Measurements from ENCODE around the gene COA8. TPM values are rescaled to one million over a fixed set of nuclear protein-coding genes. Genes with fewer than 3 reads are reported as not detected.

COA8 gene
- total and polyA plus RNA-seq, 2 of the 13 experiments (the other 11 are each of a cell fraction or from before 2014, with no cell fraction given), result 10.9 to 25.1 TPM

- TF ChIP-seq NR2F1 (CRISPR knock-in tag; IDR thresholded peaks at IDR 0.05), result no peak
- TF ChIP-seq ZNF629 (CRISPR knock-in tag; conservative IDR thresholded peaks at IDR 0.05), result no peak
- TF ChIP-seq ZBTB4 (CRISPR knock-in tag; IDR thresholded peaks at IDR 0.05; ENCODE audit: borderline replicate concordance), result peak; percentile 75; the same call in 1 of the 2 replicates
- TF ChIP-seq CEBPB (IDR thresholded peaks at IDR 0.05; ENCODE audit: borderline replicate concordance, low read depth, low read length), result no peak
- peak; percentile 23; the same call in 1 of the 2 replicates for TF ChIP-seq ZNF563 (CRISPR knock-in tag; IDR thresholded peaks at IDR 0.05)
- TF ChIP-seq ZNF451 (CRISPR knock-in tag; IDR thresholded peaks at IDR 0.05), result peak; percentile 62; the same call in 1 of the 2 replicates
- peak; percentile 74; the same call in 1 of the 2 replicates for TF ChIP-seq ZBTB7A (CRISPR knock-in tag; IDR thresholded peaks at IDR 0.05)
- TF ChIP-seq POLR2AphosphoS5 (IDR thresholded peaks at IDR 0.05; ENCODE audit: low read depth, low read length), result no peak
- TF ChIP-seq ZNF883 (CRISPR knock-in tag; IDR thresholded peaks at IDR 0.05; ENCODE audit: not compliant biosample characterization), result peak; percentile 36
- no peak for TF ChIP-seq TCF7L2 (IDR thresholded peaks at IDR 0.05; ENCODE audit: low read depth, low read length)
- TF ChIP-seq ZBTB2 (CRISPR knock-in tag; IDR thresholded peaks at IDR 0.05; ENCODE audit: low read depth), result 0 out of 2 replicates have a peak, but pooled peaks have one; percentile 46
- TF ChIP-seq ZNF460 (CRISPR knock-in tag; IDR thresholded peaks at IDR 0.05; ENCODE audit: borderline replicate concordance), result peak; percentile 10; the same call in 1 of the 2 replicates
- TF ChIP-seq NR2F6 (IDR thresholded peaks at IDR 0.05), result no peak
- peak; percentile 37; the same call in 1 of the 2 replicates for TF ChIP-seq NR2F6 (CRISPR knock-in tag; IDR thresholded peaks at IDR 0.05)
- TF ChIP-seq THAP9 (CRISPR knock-in tag; IDR thresholded peaks at IDR 0.05; ENCODE audit: borderline replicate concordance), result peak; percentile 31; the same call in 1 of the 2 replicates
- TF ChIP-seq CENPX (CRISPR knock-in tag; IDR thresholded peaks at IDR 0.05), result no peak
- TF ChIP-seq SKI (IDR thresholded peaks at IDR 0.05; ENCODE audit: partially characterized antibody), result peak; percentile 22
- TF ChIP-seq ARNTL (CRISPR knock-in tag; IDR thresholded peaks at IDR 0.05), result 0 out of 2 replicates have a peak, but pooled peaks have one; percentile 47
- TF ChIP-seq NCOA2 (CRISPR knock-in tag; IDR thresholded peaks at IDR 0.05), result peak; percentile 10; the same call in 1 of the 2 replicates
- TF ChIP-seq ZNF501 (CRISPR knock-in tag; IDR thresholded peaks at IDR 0.05), result peak; percentile 50; the same call in 1 of the 2 replicates
- peak; percentile 75 for TF ChIP-seq HDAC2 (CRISPR knock-in tag; IDR thresholded peaks at IDR 0.05)
- TF ChIP-seq SMC3 (IDR thresholded peaks at IDR 0.05; ENCODE audit: low read length), result no peak
Observed at GRCh38 chr14:103549361-103550311, 13.1 kb upstream of the COA8 start (continued).

Data from HepG2 (cell line).